HCT116 (cell line): ENCODE measurements around the gene DIP2C.

ENCODE experiments used
- ATF3 ChIP-seq: IDR thresholded peaks from 2 replicates; pipeline ENCODE4 v1.6.1; 2012
- JUND ChIP-seq: IDR thresholded peaks from 2 replicates; pipeline ENCODE4 v1.6.1; 2012
- TF ChIP-seq, protein P1 (sequence below): IDR thresholded peaks from 2 replicates; pipeline ENCODE4 v1.6.1; 2011; ENCODE audit warnings: mild to moderate bottlenecking, low read length, moderate library complexity; ENCODE audit not compliant: insufficient replicate concordance; ENCODE audit errors: extremely low read depth

GRCh38 chr10:491667-492424 lies 197.6 kb downstream of the DIP2C start:
- TF ChIP-seq ATF3 (no peak), JUND (no peak)
- TF ChIP-seq, protein P1, sequence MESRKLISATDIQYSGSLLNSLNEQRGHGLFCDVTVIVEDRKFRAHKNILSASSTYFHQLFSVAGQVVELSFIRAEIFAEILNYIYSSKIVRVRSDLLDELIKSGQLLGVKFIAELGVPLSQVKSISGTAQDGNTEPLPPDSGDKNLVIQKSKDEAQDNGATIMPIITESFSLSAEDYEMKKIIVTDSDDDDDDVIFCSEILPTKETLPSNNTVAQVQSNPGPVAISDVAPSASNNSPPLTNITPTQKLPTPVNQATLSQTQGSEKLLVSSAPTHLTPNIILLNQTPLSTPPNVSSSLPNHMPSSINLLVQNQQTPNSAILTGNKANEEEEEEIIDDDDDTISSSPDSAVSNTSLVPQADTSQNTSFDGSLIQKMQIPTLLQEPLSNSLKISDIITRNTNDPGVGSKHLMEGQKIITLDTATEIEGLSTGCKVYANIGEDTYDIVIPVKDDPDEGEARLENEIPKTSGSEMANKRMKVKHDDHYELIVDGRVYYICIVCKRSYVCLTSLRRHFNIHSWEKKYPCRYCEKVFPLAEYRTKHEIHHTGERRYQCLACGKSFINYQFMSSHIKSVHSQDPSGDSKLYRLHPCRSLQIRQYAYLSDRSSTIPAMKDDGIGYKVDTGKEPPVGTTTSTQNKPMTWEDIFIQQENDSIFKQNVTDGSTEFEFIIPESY: no peak
